Vagina (tissue), 2 donors: ENCODE results near the gene PET100.

Source experiments
- CTCF ChIP-seq, 3 experiments: fragments of 450-650 bp in 2 of 3; fragments of 200-600 bp in 1 of 3; sonication (generic) in 1 of 3; IDR thresholded peaks; one replicate each; pipeline ENCODE4 v1.5.1; 2017 to 2019; ENCODE audit warnings: antibody characterized with exemption in 3 of 3, mild to moderate bottlenecking in 2 of 3, moderate library complexity in 2 of 3
- POLR2A ChIP-seq, 2 donors: fragments of 450-650 bp; IDR thresholded peaks; one replicate each; pipeline ENCODE4 v1.6.1; 2017; ENCODE audit warnings: antibody characterized with exemption in 2 of 2, mild to moderate bottlenecking in 2 of 2, moderate library complexity in 2 of 2
- POLR2AphosphoS5 ChIP-seq, 2 donors: sonication (generic); formaldehyde crosslinking; IDR thresholded peaks; one replicate each; pipeline ENCODE4 v1.9.0; 2017; ENCODE audit warnings: antibody characterized with exemption in 2 of 2, mild to moderate bottlenecking in 2 of 2, low read depth in 1 of 2; ENCODE audit not compliant: insufficient read depth in 1 of 2

- TF ChIP-seq CTCF (IDR thresholded peaks at IDR 0.05) = no peak
- no peak for TF ChIP-seq POLR2A (IDR thresholded peaks at IDR 0.05)
- no peak for TF ChIP-seq POLR2AphosphoS5 (IDR thresholded peaks at IDR 0.05; ENCODE audit: insufficient read depth in 1 of 2, low read depth in 1 of 2)
These were observed 843 bp upstream of the PET100 start for GRCh38 chr19:7628589-7629311.
